HG03060 (cell line): Measurements from ENCODE around the gene TNNT1.
A peak's percentile ranks its signal among the peaks of the same experiment; 100 is the strongest.
"Not testable (repeated sequence)": the region's sequence is repeated elsewhere in the genome, so short reads cannot be mapped to it uniquely, and the experiment has no call there.

Experiments
- ATAC-seq: cut with Tn5 transposase; IDR thresholded peaks from one replicate; pipeline ENCODE4 v1.9.1; 2021; ENCODE audit warnings: low read depth, moderate number of reproducible peaks; ENCODE audit not compliant: unreplicated experiment

Gene TNNT1

GRCh38 chr19:55149078-55150003, at the start of gene TNNT1:
Gene TNNT1 (minus strand): TSS chr19:55149206. CDS start chr19:55147157, 2,049 bp downstream.
- ATAC-seq, result no peak

GRCh38 chr19:55198651-55199050, 49.6 kb upstream of the TNNT1 start:
- ATAC-seq, result no peak

GRCh38 chr19:55197528-55197927, 48.5 kb upstream of the TNNT1 start:
- no peak for ATAC-seq

DNA sequence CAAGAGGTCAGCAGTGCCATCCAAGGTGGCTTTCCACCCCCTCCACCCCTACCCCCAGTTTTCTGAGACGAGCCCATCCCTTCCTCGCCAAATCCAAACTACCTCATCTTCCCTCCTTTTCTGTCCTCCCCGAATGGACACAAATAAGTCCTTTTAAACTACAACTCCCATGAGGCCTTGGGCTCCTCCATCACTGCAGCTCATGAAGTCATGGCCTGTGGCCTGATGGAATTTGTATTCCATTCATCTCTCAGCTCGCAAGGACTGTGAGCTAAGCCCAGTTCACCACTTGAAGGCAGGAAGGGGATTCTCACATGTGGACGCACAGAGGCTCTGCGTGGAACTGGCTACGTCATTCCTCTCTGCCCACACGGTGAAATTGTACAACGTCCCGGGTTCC, 47.8 kb upstream of the TNNT1 start:
- no peak for ATAC-seq

DNA sequence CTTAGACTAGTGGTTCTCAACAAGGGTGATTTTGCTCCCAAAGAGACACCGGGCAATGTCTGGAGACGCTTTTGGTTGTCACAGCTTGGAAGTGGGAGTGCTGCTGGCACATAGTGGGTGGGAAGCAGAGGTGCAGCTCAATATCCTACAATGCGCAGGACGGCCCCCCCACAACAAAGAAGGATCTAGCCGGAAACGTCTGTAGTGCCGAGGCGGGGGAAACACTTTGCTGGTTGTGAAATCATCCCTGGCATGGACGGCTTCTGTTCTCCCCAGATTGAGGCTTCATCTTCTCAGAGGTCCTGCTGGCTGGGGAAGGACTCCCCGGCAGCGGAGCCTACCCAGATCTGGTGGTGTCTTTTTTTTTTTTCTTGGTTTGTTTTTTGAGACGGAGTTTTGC, 44.5 kb upstream of the TNNT1 start:
- ATAC-seq, result no peak

DNA sequence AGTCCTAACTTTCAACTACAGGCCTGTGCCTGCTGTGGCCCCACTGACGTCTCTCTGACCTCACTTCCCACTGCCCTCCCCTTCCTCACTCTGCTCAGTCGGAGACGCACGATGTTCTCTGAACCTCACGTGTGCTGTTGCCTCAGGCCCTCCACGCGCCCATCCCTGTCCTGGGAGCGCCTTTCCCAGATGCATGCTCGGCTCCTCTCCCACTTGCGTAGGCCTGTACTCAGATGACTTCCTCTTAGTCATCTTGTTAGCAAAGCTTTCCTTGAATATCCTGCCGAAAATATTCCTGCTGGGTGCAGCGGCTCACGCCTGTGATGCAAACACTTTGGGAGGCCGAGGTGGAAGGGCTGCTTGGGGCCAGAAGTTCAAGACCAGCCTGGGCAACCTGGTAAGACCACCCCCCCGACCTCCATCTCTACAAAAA, 40.4 kb upstream of the TNNT1 start:
- ATAC-seq, result no peak

- ATAC-seq, result no peak
Measured at GRCh38 chr19:55188625-55189024, 39.6 kb upstream of the TNNT1 start.

GRCh38 chr19:55186080-55186479, 37.1 kb upstream of the TNNT1 start:
- ATAC-seq, result no peak

DNA sequence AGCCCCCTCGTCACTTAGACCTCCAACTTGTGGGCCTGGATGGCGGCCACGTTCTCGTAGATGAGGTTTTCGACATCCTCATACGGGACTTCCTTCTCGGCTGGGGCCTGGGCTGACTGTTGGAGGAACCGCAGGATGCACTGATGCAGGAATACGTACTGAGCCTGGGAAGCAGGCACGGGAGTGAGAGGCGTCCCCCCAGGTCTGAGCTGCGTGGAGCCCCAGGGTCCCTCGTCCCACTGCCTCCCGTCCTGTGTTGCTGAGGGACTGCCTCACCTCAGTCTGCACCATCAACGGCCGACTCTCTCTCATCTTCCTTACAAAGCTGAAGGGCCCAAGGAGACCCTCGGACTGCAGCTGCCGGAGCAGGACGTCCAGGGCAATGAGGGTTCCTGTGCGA, 32.7 kb upstream of the TNNT1 start:
- no peak for ATAC-seq

GRCh38 chr19:55179606-55180484, 30.8 kb upstream of the TNNT1 start, which contains the start of gene SYT5:
Gene SYT5 (minus strand): TSS chr19:55180289. CDS start chr19:55179041, 1,248 bp downstream.
- no peak for ATAC-seq

DNA sequence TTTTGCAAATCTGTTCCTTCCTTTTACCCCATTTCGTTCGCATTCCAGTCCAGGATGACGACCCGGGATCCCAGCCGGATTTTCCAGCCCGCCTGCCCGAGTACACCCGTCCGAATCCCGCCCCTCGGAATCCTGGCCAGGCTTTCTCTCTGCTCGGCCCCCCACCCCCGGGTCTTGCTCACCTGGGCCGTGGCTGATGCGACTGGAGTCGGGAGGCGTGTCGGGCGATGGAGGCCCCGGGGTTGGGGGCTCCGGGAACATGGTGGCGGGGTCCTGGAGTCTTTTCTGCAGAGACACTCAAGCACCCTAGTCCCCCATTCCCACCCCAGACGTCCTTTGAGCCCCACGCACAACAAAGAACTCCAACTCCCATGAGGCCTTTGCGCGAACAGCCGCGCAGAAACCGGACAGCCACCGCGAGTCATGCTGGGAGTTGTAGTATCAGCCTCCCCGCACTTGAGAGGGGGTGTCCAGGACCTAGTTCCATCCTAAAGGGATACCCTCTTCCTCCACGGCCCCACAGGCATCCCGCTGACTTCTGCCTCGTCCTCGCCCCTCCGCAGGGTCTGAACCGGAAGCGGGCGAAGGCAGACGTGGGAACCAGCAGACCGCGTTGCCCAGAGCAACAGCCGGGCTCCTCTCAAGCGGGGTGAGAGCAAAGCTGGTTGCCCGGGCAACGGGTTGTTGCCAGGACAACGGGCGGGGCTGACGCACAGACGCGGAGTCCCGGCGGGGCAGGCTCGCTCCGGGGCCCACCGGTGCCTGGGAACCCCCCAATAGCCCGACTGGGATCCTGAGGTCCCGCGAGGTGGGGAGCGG, 30.0 kb upstream of the TNNT1 start:
- peak; percentile 51 for ATAC-seq

GRCh38 chr19:55176076-55176475, 27.1 kb upstream of the TNNT1 start:
- no peak for ATAC-seq

DNA sequence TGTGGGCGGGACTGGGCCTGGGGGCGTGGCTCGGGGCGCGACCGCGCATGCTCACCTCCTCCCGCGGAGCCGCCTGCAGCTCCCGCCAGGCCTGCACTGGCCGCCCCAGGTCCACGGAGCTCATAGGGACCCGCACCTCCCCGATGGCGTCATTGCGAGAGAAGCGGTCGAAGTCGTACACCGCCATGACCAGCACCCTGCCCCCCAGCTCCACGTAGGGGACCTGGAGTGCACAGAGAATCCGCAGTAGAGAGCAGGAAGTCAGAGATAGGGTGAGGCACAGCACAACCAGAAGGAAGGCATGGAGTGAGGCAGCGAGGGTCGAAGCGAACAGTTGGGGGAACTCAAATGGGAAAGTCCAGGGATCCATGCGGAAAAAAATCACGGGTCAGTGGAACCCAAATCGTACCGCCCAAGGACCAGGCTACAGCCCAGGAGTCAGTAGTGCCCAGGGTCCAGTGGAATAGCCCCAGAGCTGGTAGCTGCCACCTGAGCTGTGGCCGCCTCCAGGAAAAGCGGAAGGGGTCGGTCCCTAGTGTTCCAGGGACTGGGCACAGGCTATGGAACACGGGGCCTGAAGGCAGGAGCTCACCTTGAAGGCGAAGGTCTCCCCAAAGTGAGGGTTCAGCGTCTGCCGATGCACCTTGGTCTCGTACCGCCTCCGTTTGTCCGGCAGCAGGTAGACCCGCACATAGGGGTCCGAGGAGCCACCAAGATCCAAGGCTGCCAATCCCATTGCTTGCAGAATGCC, 26.3 kb upstream of the TNNT1 start:
- ATAC-seq, result no peak

- ATAC-seq, result no peak
Measured at GRCh38 chr19:55174425-55175116, 25.6 kb upstream of the TNNT1 start.

- no peak for ATAC-seq
Measured at GRCh38 chr19:55173714-55174409, 24.9 kb upstream of the TNNT1 start.

- no peak for ATAC-seq
Measured at GRCh38 chr19:55173186-55173713, 24.2 kb upstream of the TNNT1 start.

DNA sequence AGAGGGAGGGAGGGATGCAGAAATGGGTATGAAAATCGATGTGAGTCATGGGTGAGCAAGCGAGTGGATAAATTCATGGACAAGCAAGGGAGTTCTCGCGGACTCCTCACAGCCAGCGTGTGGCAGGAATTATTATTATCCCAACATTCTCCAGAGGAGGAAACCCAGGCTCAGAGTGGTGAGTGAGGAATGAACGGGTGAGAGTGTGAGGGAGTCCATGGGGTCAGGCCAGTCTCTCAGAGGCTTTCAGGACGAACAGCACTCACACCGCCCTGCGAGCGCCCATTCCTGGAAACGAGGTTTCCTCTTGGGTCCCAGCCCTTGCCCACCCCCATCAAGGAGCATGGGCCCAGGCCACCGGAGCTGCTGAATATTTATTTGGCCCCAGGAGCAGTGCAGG, 23.7 kb upstream of the TNNT1 start:
- ATAC-seq, result no peak

GRCh38 chr19:55172318-55172717, 23.3 kb upstream of the TNNT1 start:
- not testable (repeated sequence) for ATAC-seq
